Measurements from ENCODE around the gene LTK. TPM values are rescaled to one million over a fixed set of nuclear protein-coding genes. Genes with fewer than 3 reads are reported as not detected.

LTK gene
- total and polyA plus RNA-seq, 2 of the 8 experiments (the other 6 are each of a cell fraction or from before 2014, with no cell fraction given), result 0.05 to 0.19 TPM

GRCh38 chr15:41504751-41505492 lies 8.7 kb downstream of the LTK start:
- Histone ChIP-seq H2AFZ (ENCODE audit: low read length) (no peak overlapping the region), H3K79me1 (ENCODE audit: low read depth, low read length) (no peaks in the 10 kb centered on the region), H3K4me1 (replicated peaks in 1 of 4; ENCODE audit: control insufficient read depth in 3 of 4, insufficient read depth in 4 of 4, low read length in 3 of 4) (peaks cover 0 to 19% (median 12%) of the 10 kb centered on the region in 4 experiments; a peak in 6 of 7 replicates), H3K14ac (ENCODE audit: insufficient read length) (no peak overlapping the region), H3K4me2 (ENCODE audit: insufficient read depth in 1 of 2, low read depth in 2 of 2, low read length in 2 of 2) (no peak overlapping the region), H3K18ac (ENCODE audit: extremely low read depth, low read length) (no peak overlapping the region), H3K4ac (replicated peaks; ENCODE audit: insufficient read length, low read depth, low read length) (no peak overlapping the region), H3K4me3 (ENCODE audit: extremely low read depth in 1 of 4, insufficient read depth in 2 of 4, low read depth in 3 of 4, low read length in 4 of 4) (no peak overlapping the region), H4K5ac (ENCODE audit: insufficient read length, low read depth, low read length) (no peak overlapping the region), H3K23me2 (ENCODE audit: low read depth, low read length) (peaks cover 10% of the 10 kb centered on the region; the same call in 1 of the 2 replicates), H3K9ac (replicated peaks in 1 of 4; ENCODE audit: extremely low read depth in 1 of 4, low read depth in 3 of 4, low read length in 3 of 4) (no peak overlapping the region), H4K91ac (replicated peaks; ENCODE audit: insufficient read length, low read length) (no peak overlapping the region), H4K8ac (ENCODE audit: extremely low read depth, insufficient read depth, low read length) (no peak overlapping the region; the same call in 1 of the 2 replicates), H3K56ac (replicated peaks; ENCODE audit: insufficient read length, low read depth, low read length) (no peak overlapping the region), H2BK120ac (replicated peaks; ENCODE audit: low read depth, low read length) (no peak overlapping the region), H3K23ac (ENCODE audit: insufficient read length) (no peak overlapping the region), H2AK5ac (ENCODE audit: low read depth, low read length) (no peak overlapping the region), H3K9me3 (ENCODE audit: insufficient read depth in 2 of 2, low read depth in 1 of 2, low read length in 1 of 2) (no peaks in the 10 kb centered on the region; a peak in 1 of 4 replicates), H4K20me1 (replicated peaks in 1 of 2; ENCODE audit: control insufficient read depth in 1 of 2, insufficient read depth in 2 of 2, low read length in 2 of 2) (peaks cover 1 to 12% of the 10 kb centered on the region in 2 experiments), H2BK20ac (ENCODE audit: low read length) (no peak overlapping the region), H2BK5ac (ENCODE audit: low read depth, low read length) (no peak overlapping the region), H3K27me3 (replicated peaks in 1 of 4; ENCODE audit: control insufficient read depth in 3 of 4, extremely low read depth in 1 of 4, insufficient read depth in 3 of 4, low read length in 3 of 4) (peaks cover 46 to 90% (median 81%) of the 10 kb centered on the region in 4 experiments), H2BK15ac (ENCODE audit: low read length) (no peak overlapping the region), H3K79me2 (ENCODE audit: control insufficient read depth in 1 of 2, insufficient read depth in 2 of 2, low read length in 2 of 2) (no peaks in the 10 kb centered on the region), H3K27ac (ENCODE audit: low read depth, low read length) (no peak overlapping the region), H2BK12ac (ENCODE audit: low read depth, low read length) (peak overlapping the region; percentile 50; the same call in 1 of the 2 replicates), H3K36me3 (ENCODE audit: control insufficient read depth in 2 of 4, insufficient read depth in 4 of 4, low read length in 3 of 4) (no peaks in the 10 kb centered on the region)
- ChIA-PET CTCF (ENCODE audit: partially characterized antibody) (interaction anchor here (0.8 to 6.1 kb wide), 7 partner anchors 8 to 97 kb away, joined by 3 to 46 read pairs (median 5); partner anchors contain the start of gene ITPKA), POLR2A (ENCODE audit: partially characterized antibody) (interaction anchor here (0.8 to 1.4 kb wide), 3 partner anchors 8 to 77 kb away, joined by 3 to 5 read pairs (median 4); partner anchors contain the start of gene TYRO3)
- TF ChIP-seq RXRA (IDR thresholded peaks at IDR 0.05; ENCODE audit: insufficient read depth, low read depth, low read length) (no peak), RAD21 (IDR thresholded peaks at IDR 0.05 in 1 of 2, conservative IDR thresholded peaks at IDR 0.05 in 1 of 2; ENCODE audit: low read depth in 2 of 2, low read length in 2 of 2) (no peak), EZH2 (IDR thresholded peaks at IDR 0.05; ENCODE audit: low read depth, low read length, severe bottlenecking) (no peak), CHD2 (IDR thresholded peaks at IDR 0.05; ENCODE audit: low read length) (no peak), TEAD4 (IDR thresholded peaks at IDR 0.05; ENCODE audit: low read depth, low read length) (no peak)
- FAIRE-seq, result no peak
- 92% methylated on average over 13 of the region's 13 CpGs; no CpG with 5 or more reads in 1 of the 2 experiments for WGBS, 2 experiments (ENCODE audit: extremely low coverage in 1 of 2, insufficient coverage in 1 of 2, insufficient read length in 1 of 2, insufficient replicate concordance in 2 of 2, low coverage in 1 of 2, low lambda C conversion rate in 2 of 2, missing lambda C conversion rate in 1 of 2)
- DNase-seq (ENCODE audit: low read depth in 1 of 2, low spot score in 2 of 2), result no peak

Measured in H1 (cell line).